Femur (tissue), 1 donor: ENCODE data around the gene SUPT4H1.
A peak's percentile ranks its signal among the peaks of the same experiment; 100 is the strongest.

ENCODE experiments used
- DNase-seq: peaks from one replicate; pipeline ENCODE4 v3.0.0-alpha.2; 2017

Gene SUPT4H1

GRCh38 chr17:58338841-58339754 lies 12.9 kb downstream of the SUPT4H1 start:
- peak; percentile 73 for DNase-seq

DNA sequence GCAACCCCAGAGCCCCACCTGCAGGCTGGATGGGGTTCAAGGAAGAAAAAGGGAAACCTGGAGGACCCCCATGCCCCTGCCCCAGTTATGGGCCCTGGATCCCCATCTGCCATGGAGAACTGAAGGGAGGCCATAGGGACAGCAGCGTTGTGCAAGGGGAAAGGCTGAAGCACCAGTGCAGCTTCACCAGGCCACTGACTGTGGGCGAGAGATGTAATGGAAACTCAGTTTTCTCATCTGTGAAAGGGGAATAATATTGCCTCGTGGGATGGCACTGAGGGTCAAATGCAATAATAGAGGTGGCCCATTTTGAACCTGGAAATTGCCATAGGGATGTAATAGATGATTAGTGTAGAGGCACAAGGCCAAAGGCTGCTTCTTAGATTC lies 13.6 kb downstream of the SUPT4H1 start:
- DNase-seq = no peak

- DNase-seq = peak; percentile 84
Measured at GRCh38 chr17:58337600-58338453, 14.2 kb downstream of the SUPT4H1 start.

DNA sequence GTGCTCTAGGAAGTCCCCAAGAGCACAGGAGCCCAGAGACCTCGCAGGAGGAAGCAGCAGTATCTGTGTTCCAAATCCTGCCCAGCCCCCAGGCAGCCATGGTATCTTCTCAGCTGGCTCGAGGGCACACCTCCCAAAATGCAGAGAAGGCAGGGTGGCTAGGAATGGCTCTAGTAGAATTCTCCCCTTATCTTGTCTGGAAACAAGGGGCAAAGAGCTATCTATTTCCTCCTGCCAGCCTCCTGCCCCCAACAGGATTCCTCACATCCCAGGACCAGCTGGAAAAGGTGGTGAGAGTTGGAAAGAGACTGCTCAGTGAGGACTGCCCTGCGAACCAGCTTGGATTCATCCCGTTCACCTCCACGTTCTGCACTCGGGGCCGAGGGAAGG lies 14.8 kb downstream of the SUPT4H1 start:
- DNase-seq = no peak

DNA sequence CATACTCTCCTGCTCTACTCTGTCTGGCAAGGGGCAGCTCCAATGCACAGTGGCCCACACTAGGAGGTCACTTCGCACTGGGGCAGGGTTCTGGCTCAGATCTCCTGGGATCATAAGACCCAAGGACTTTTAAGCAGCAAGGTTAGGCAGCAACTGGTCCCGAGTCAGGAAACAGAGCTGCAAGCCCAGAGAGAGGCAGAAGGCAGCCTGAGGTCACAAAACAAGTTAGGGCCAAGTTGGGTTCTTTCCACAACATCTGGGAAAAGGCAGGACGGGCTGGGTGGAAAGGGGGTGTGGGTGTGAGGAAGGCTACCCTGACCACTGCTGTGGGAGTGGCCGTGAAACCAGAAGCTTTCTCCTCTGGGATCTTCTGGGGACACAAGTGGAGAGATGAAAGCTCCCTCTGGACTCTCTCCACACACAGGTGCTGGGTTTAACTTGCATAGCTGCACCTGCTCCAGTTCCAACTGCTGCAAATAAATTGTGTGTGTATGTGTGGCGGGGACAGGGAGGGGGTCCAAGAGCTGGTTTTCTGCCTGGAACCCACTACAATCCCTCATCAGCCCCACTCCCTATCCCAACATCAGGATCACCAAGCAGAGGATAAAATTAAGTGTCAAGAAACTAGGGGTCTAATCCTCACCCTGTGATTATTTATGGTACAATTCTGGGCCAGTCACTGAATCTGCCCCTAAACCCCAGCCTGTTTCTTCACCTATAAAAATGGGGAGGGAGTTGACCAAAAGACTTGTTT lies 15.4 kb downstream of the SUPT4H1 start:
- DNase-seq = peak; percentile 53

DNA sequence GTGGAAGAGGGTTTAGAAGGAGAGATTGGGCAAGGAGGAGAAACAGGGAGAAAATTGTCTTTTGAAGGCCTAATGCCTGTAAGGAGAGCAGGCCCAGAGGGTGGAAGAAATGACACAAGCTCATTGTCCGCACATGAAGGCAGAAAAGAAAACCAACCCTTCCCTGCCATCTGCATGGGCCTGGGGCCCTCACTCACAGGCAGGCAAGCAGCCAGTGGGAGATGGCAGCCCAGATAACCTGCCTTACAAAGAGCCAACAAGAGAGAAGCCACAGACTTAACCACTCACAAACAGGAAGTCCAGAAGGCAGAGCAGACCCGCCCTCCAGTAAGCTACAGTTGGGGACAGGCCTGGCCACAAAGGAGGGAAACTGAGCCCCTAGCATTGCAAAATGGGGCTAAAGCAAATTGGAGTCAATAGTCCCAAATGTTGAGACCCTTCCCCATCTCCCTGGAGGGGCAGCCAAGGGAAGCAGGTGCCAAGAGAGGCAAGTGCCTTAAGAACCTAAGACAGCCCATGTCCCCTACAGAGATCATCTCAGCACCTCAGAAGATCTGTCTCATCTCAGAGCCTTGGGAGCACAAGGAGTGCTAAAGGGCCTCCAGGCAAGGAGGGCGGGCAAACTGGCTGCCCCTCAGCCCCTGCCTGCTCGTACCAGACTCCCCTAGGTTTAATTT lies 16.1 kb downstream of the SUPT4H1 start:
- DNase-seq = no peak

DNA sequence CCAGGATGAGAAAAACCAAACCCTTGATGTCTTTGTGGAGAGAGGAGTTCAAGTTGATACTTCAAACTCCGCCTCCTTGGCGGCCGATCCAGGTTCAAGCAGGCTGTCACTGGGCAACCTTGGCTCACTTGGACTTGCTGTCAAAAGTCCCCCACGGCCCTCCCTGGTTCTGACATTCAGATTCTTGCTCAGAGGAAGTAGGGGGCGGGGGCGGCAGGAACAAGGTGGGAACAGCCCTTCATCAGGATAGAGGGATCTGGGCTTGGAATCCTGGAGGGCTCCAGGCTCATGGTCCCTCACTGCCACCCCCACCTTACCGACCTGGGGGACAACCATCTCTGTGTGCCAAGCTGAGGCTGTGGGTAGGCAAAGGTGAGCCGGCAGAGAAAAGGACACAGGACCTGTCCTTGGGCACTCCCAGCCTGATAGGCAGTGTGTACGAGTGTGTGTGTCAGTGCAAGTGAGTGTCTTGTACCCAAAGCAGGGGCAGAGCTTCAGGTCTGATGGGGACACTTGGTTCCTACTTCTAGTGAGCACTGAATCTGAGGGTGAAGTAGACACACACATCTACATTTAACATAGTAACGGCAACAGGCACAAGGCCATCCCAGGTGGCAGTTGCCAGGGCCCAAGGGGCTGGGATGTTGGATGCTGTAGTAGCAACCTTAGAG lies 16.8 kb downstream of the SUPT4H1 start:
- DNase-seq = no peak

DNA sequence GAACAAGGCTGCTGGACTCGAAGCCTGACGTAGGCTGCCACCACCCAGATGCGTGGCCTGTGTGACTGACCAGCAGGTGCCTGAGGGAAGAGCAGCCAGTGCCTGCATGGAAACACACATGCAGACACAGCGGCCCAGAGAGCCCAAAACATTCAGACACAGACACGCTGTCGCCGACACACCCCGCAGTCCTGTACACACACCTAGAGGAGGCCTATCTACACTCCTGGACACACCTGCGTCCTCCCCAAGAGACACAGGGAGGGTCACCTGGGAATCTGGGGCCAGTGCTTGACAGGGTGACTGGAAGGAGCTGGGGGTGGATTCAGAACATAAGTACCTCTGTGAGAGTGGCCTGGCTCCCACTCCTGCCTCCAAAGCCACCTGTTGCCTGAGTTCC lies 17.3 kb downstream of the SUPT4H1 start:
- no peak for DNase-seq

DNA sequence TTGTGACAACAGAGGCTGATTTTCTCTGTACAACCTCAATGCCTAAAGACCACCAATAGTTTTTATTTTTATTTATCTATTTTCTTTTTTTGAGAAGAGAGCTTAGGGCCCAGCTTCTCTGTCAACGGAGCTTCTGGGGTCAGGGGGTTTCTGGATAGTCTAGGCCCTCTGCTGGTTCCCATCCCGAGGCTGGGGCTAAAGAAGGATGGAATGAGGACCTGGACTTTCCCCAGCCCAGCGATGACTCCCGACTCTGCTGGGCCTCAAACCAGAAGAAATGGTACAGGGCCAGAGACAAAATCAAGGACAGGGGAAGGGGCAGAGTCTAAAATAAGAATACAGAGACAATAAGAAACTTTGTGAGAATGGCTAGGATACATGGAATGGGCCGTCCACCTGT lies 17.7 kb downstream of the SUPT4H1 start:
- no peak for DNase-seq

- no peak for DNase-seq
Measured at GRCh38 chr17:58333736-58334207, 18.2 kb downstream of the SUPT4H1 start.

DNA sequence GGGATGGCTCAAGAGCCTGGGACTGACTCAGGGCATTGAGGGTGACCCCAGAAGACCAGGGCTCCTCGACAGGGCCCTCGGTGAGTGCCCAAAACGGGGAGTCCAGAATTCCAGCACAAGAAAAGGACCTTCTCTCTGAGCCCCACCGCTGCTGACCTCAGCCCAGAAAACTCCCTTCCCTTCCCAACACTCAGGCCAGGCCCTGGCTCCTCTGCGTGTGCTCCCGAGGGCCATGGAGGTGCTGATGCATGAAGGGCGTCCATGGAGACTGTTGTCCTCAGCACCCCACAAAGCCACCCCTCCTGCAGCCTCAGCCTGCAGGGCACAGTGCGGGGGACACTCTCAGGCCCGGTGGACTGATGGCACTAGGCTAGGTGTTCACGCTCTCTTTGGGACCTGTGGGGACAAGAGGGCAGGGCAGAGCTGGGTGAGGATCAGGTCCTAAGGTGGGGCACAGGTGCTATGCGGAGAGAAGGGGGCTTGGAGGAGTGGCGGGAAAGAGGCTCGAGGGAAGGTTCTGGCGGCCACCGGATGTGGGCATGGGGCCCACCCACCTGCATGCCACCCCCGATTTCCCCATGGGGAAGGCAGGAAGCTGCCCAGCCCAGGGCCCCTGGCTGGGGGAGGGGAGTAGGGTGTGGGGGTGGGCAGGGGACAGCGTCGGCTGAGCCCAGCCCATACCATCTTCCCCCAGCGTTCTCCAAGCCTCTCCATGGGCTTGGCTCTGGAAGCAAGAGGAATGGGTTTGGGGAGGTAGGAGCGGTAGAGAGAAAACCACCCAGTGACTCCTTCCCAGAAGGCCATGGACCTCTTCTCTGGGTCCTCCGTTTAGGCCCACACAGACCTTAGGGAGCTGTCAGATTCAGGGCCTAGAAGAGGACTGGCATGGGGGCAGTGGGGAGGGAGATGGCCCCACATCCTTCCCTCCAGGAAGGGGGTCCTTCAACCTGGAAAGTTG lies 18.9 kb downstream of the SUPT4H1 start:
- no peak for DNase-seq

- DNase-seq = peak; percentile 82
Measured at GRCh38 chr17:58331815-58332777, 19.9 kb downstream of the SUPT4H1 start.

- no peak for DNase-seq
Measured at GRCh38 chr17:58330997-58331814, 20.8 kb downstream of the SUPT4H1 start.

DNA sequence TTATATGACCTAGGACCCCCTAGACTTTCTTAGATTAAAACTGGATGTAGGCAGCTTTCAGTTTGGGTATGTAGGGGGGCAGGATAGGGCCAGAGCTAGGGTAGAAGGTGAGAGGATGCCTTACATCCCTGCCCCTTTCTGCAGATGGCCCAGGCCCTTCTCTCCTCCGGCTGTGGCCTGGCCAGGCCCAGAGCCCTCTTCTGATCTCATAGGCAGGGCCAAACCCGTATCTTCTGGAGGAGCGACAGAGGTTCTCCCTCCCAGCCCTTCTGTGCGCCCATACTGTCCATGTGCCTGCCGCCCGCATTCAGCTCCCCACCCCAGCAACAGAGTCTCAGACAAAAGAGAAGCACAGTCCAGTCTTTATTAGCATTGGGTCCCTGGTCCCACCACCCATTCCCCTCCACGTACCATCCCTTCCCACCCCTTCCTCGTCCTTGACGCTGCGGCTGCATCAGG lies 21.4 kb downstream of the SUPT4H1 start:
- no peak for DNase-seq

DNA sequence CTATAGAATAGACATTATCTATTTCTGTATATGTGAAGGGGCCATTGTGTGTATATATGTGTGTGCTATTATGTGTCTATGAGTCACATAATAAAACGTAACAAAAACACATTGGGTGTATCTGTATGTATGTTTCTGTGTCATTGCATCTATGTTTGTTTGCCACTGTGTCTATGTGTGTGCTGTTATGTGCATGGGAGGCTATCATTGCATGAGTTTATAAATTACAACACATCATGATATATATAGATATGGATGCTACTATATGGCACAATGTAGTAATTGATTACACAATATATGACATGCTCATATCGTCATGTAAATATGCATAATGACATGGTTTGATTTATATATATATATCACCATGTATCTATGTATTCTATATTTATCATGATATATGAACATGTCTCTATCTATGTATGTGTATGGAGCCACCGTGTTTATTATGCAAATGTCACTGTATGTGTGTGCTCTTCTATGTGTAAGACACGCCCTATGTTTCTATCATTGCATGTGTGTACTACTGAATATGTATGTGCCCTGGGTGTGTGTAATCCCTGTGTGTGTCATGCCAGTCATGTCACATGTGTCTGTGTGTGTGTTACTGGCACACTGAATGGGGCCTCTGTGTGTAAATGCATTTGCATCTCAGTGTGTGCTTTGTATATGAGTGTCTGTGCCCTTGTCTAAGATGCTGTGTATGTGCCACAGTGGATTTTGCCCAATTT lies 22.0 kb downstream of the SUPT4H1 start:
- DNase-seq = no peak

GRCh38 chr17:58329035-58329809 lies 22.8 kb downstream of the SUPT4H1 start:
- DNase-seq = peak; percentile 64
